Stimulated activated naive CD8-positive, alpha-beta T cell treated with anti-CD3 and anti-CD28 coated beads, Interleukin-15, amount 100 ng/mL, for 72 hours (primary cell): Measurements from ENCODE around the gene GPR63.
A peak's percentile ranks its signal among the peaks of the same experiment; 100 is the strongest.

Experiments used
- ATAC-seq: fragments of 150-1000 bp; cut with Tn5 transposase; 2 replicates; pipeline ENCODE4 v1.10.0; 2021; ENCODE audit warnings: mild to moderate bottlenecking, moderate library complexity
- DNase-seq, 2 donors: peaks; one replicate each; pipeline ENCODE4 v3.0.0; 2021 to 2022
- H3K27ac Mint-ChIP-seq, 2 donors: one replicate each; pipeline ENCODE4 v1.8.0; 2022; ENCODE audit warnings: mild to moderate bottlenecking in 2 of 2, mixed read lengths in 2 of 2, moderate library complexity in 2 of 2
- H3K27me3 Mint-ChIP-seq: one replicate; pipeline ENCODE4 v1.8.0; 2022; ENCODE audit warnings: mixed read lengths
- H3K4me1 Mint-ChIP-seq: one replicate; pipeline ENCODE4 v1.8.0; 2022; ENCODE audit warnings: mild to moderate bottlenecking, mixed read lengths
- H3K4me3 Mint-ChIP-seq, 2 donors: one replicate each; pipeline ENCODE4 v1.8.0; 2022; ENCODE audit warnings: mild to moderate bottlenecking in 2 of 2, mixed read lengths in 2 of 2, moderate library complexity in 1 of 2
- H3K9me3 Mint-ChIP-seq, 2 donors: one replicate each; pipeline ENCODE4 v1.8.0; 2022; ENCODE audit warnings: mixed read lengths in 2 of 2

Gene GPR63

GRCh38 chr6:96844530-96844929, 7.3 kb upstream of the GPR63 start:
- no peak for DNase-seq
- Mint-ChIP-seq H3K27ac (no peak overlapping the region), H3K4me1 (no peaks in the 10 kb centered on the region), H3K27me3 (peaks cover 35% of the 10 kb centered on the region), H3K9me3 (peaks cover 4 to 28% of the 10 kb centered on the region in 2 donors), H3K4me3 (no peak overlapping the region)
- ATAC-seq = no peak

- no peak for DNase-seq
- Mint-ChIP-seq H3K27ac (no peak overlapping the region), H3K27me3 (peaks cover 49% of the 10 kb centered on the region), H3K4me1 (peaks cover 17% of the 10 kb centered on the region), H3K9me3 (peaks cover 4 to 11% of the 10 kb centered on the region in 2 donors), H3K4me3 (no peak overlapping the region)
- no peak for ATAC-seq
Measured at GRCh38 chr6:96841345-96841744, 4.1 kb upstream of the GPR63 start.

- Mint-ChIP-seq H3K4me1 (peaks cover 22% of the 10 kb centered on the region), H3K27me3 (peaks cover 75% of the 10 kb centered on the region), H3K4me3 (peak overlapping the region; percentile 90 to 94), H3K9me3 (no peaks in the 10 kb centered on the region), H3K27ac (no peak overlapping the region)
- peak; percentile 37 for ATAC-seq
- peak in 1 of 2 donors; percentile 2 for DNase-seq
Measured at GRCh38 chr6:96836631-96837080, 621 bp downstream of the GPR63 start.

GRCh38 chr6:96834070-96834469, 3.2 kb downstream of the GPR63 start:
- Mint-ChIP-seq H3K4me3 (no peak overlapping the region), H3K27me3 (peaks cover 67% of the 10 kb centered on the region)

GRCh38 chr6:96832780-96833179, 4.5 kb downstream of the GPR63 start:
- no peak for ATAC-seq
- Mint-ChIP-seq H3K27me3 (peaks cover 54% of the 10 kb centered on the region), H3K4me3 (no peak overlapping the region), H3K4me1 (peaks cover 15% of the 10 kb centered on the region), H3K9me3 (no peaks in the 10 kb centered on the region), H3K27ac (no peak overlapping the region)
- no peak for DNase-seq

More at GRCh38 chr6:96834070-96834469, 3.2 kb downstream of the GPR63 start:
- ATAC-seq (no peak), DNase-seq (no peak)
- H3K9me3 Mint-ChIP-seq = no peaks in the 10 kb centered on the region
- H3K4me1 Mint-ChIP-seq = peaks cover 22% of the 10 kb centered on the region
- H3K27ac Mint-ChIP-seq = no peak overlapping the region

- H3K4me1 Mint-ChIP-seq = no peaks in the 10 kb centered on the region
- no peak for ATAC-seq
Measured at GRCh38 chr6:96826865-96827264, 10.4 kb downstream of the GPR63 start.

GRCh38 chr6:96823743-96824142, 13.5 kb downstream of the GPR63 start:
- Mint-ChIP-seq H3K4me3 (no peak overlapping the region), H3K27me3 (peaks cover 20% of the 10 kb centered on the region), H3K27ac (no peak overlapping the region), H3K4me1 (peaks cover 9% of the 10 kb centered on the region), H3K9me3 (no peaks in the 10 kb centered on the region)
- ATAC-seq (no peak), DNase-seq (no peak)

More at GRCh38 chr6:96826865-96827264, 10.4 kb downstream of the GPR63 start:
- H3K27me3 Mint-ChIP-seq = peaks cover 9% of the 10 kb centered on the region
- DNase-seq = no peak
- no peak overlapping the region for H3K4me3 Mint-ChIP-seq
- H3K27ac Mint-ChIP-seq = no peak overlapping the region
- no peaks in the 10 kb centered on the region for H3K9me3 Mint-ChIP-seq

- Mint-ChIP-seq H3K27me3 (peaks cover 20% of the 10 kb centered on the region), H3K4me3 (no peak overlapping the region), H3K9me3 (no peaks in the 10 kb centered on the region), H3K27ac (no peak overlapping the region), H3K4me1 (peaks cover 9% of the 10 kb centered on the region)
- ATAC-seq = no peak
- DNase-seq = no peak
Measured at GRCh38 chr6:96821034-96821433, 16.2 kb downstream of the GPR63 start.

- Mint-ChIP-seq H3K9me3 (no peaks in the 10 kb centered on the region), H3K27ac (no peak overlapping the region), H3K4me1 (peaks cover 6% of the 10 kb centered on the region), H3K4me3 (no peak overlapping the region), H3K27me3 (peaks cover 6% of the 10 kb centered on the region)
- no peak for ATAC-seq
- DNase-seq = no peak
Measured at GRCh38 chr6:96816301-96816817, 20.9 kb downstream of the GPR63 start.

- Mint-ChIP-seq H3K27me3 (no peaks in the 10 kb centered on the region), H3K9me3 (no peaks in the 10 kb centered on the region), H3K4me3 (no peak overlapping the region), H3K27ac (no peak overlapping the region), H3K4me1 (no peaks in the 10 kb centered on the region)
- DNase-seq (no peak), ATAC-seq (no peak)
Measured at GRCh38 chr6:96814625-96815024, 22.7 kb downstream of the GPR63 start.

GRCh38 chr6:96812077-96812703, 25.1 kb downstream of the GPR63 start:
- Mint-ChIP-seq H3K9me3 (no peaks in the 10 kb centered on the region), H3K4me3 (no peak overlapping the region), H3K4me1 (no peaks in the 10 kb centered on the region), H3K27me3 (no peaks in the 10 kb centered on the region), H3K27ac (no peak overlapping the region)
- no peak for ATAC-seq
- DNase-seq = no peak

- H3K4me3 Mint-ChIP-seq = no peak overlapping the region
- no peak overlapping the region for H3K27ac Mint-ChIP-seq
- ATAC-seq (no peak), DNase-seq (no peak)
- H3K27me3 Mint-ChIP-seq = no peaks in the 10 kb centered on the region
- H3K4me1 Mint-ChIP-seq = no peaks in the 10 kb centered on the region
- H3K9me3 Mint-ChIP-seq = no peaks in the 10 kb centered on the region
Measured at GRCh38 chr6:96811670-96812069, 25.6 kb downstream of the GPR63 start.

GRCh38 chr6:96811136-96811535, 26.1 kb downstream of the GPR63 start:
- H3K4me3 Mint-ChIP-seq = no peak overlapping the region
- H3K4me1 Mint-ChIP-seq = no peaks in the 10 kb centered on the region
- no peaks in the 10 kb centered on the region for H3K9me3 Mint-ChIP-seq
- H3K27me3 Mint-ChIP-seq = no peaks in the 10 kb centered on the region
- H3K27ac Mint-ChIP-seq = no peak overlapping the region
- DNase-seq = no peak
- ATAC-seq = no peak

GRCh38 chr6:96809119-96809518, 28.2 kb downstream of the GPR63 start:
- H3K9me3 Mint-ChIP-seq = no peaks in the 10 kb centered on the region
- H3K4me1 Mint-ChIP-seq = no peaks in the 10 kb centered on the region
- no peak for DNase-seq
- no peak overlapping the region for H3K27ac Mint-ChIP-seq
- no peak for ATAC-seq
- no peak overlapping the region for H3K4me3 Mint-ChIP-seq
- no peaks in the 10 kb centered on the region for H3K27me3 Mint-ChIP-seq

- ATAC-seq (no peak), DNase-seq (no peak)
- no peaks in the 10 kb centered on the region for H3K27me3 Mint-ChIP-seq
- no peaks in the 10 kb centered on the region for H3K9me3 Mint-ChIP-seq
- no peak overlapping the region for H3K27ac Mint-ChIP-seq
- H3K4me3 Mint-ChIP-seq = no peak overlapping the region
- no peaks in the 10 kb centered on the region for H3K4me1 Mint-ChIP-seq
Measured at GRCh38 chr6:96803106-96803481, 34.2 kb downstream of the GPR63 start.

- Mint-ChIP-seq H3K27ac (no peak overlapping the region), H3K9me3 (no peaks in the 10 kb centered on the region), H3K4me3 (no peak overlapping the region), H3K4me1 (no peaks in the 10 kb centered on the region), H3K27me3 (no peaks in the 10 kb centered on the region)
- no peak for ATAC-seq
- DNase-seq = no peak
Measured at GRCh38 chr6:96795481-96795880, 41.8 kb downstream of the GPR63 start.

- Mint-ChIP-seq H3K9me3 (peaks cover 0 to 3% of the 10 kb centered on the region in 2 donors), H3K4me3 (no peak overlapping the region), H3K4me1 (peaks cover 3% of the 10 kb centered on the region), H3K27ac (no peak overlapping the region), H3K27me3 (no peaks in the 10 kb centered on the region)
- ATAC-seq (no peak), DNase-seq (no peak)
Measured at GRCh38 chr6:96794980-96795379, 42.3 kb downstream of the GPR63 start.
